ENCODE results near the gene ASL.
"Not testable (repeated sequence)": the region's sequence is repeated elsewhere in the genome, so short reads cannot be mapped to it uniquely, and the experiment has no call there.

The ASL gene

DNA sequence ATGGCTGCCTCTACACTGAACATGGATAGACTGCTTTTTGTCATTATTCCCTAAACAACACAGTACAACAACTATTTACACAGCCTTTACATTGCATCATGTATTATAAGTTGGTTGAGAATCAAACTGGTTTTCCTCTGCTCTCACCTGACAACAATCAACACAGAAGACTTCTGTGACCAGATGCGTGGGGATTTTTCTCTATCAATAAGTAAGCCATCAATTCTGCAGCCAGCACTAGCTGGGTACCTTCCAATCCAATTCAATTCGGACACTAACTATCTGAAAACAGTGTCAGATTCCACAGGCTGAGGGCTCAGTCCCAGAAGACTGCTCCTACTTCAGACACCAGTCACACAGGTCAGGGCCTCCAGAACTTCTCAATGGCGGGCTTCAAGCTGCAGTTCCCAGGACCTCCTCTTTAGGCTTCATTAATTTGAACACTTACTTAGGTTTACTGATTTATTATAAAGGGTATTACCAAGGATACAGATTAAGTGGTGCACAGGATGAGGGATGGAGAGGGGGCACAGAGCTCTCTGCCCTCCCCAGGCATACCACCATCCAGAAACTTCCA is 36.4 kb upstream of the ASL start:
- no peak overlapping the region for H3K27ac ChIP-seq
- no peak overlapping the region for H3K4me3 ChIP-seq (ENCODE audit: low read depth, low read length)
- in situ Hi-C loops (cut with HindIII; ENCODE audit: low pct_ligation_motif_present, low sequenced_read_pairs) = no loop called here
- no peak for DNase-seq
- H3K27me3 ChIP-seq (replicated peaks) = no peaks in the 10 kb centered on the region
- TF ChIP-seq, protein P1, sequence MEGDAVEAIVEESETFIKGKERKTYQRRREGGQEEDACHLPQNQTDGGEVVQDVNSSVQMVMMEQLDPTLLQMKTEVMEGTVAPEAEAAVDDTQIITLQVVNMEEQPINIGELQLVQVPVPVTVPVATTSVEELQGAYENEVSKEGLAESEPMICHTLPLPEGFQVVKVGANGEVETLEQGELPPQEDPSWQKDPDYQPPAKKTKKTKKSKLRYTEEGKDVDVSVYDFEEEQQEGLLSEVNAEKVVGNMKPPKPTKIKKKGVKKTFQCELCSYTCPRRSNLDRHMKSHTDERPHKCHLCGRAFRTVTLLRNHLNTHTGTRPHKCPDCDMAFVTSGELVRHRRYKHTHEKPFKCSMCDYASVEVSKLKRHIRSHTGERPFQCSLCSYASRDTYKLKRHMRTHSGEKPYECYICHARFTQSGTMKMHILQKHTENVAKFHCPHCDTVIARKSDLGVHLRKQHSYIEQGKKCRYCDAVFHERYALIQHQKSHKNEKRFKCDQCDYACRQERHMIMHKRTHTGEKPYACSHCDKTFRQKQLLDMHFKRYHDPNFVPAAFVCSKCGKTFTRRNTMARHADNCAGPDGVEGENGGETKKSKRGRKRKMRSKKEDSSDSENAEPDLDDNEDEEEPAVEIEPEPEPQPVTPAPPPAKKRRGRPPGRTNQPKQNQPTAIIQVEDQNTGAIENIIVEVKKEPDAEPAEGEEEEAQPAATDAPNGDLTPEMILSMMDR (IDR thresholded peaks at IDR 0.05; ENCODE audit: low read depth, low read length, missing control alignments) = no peak
- H3K36me3 ChIP-seq (replicated peaks) = no peaks in the 10 kb centered on the region

DNA sequence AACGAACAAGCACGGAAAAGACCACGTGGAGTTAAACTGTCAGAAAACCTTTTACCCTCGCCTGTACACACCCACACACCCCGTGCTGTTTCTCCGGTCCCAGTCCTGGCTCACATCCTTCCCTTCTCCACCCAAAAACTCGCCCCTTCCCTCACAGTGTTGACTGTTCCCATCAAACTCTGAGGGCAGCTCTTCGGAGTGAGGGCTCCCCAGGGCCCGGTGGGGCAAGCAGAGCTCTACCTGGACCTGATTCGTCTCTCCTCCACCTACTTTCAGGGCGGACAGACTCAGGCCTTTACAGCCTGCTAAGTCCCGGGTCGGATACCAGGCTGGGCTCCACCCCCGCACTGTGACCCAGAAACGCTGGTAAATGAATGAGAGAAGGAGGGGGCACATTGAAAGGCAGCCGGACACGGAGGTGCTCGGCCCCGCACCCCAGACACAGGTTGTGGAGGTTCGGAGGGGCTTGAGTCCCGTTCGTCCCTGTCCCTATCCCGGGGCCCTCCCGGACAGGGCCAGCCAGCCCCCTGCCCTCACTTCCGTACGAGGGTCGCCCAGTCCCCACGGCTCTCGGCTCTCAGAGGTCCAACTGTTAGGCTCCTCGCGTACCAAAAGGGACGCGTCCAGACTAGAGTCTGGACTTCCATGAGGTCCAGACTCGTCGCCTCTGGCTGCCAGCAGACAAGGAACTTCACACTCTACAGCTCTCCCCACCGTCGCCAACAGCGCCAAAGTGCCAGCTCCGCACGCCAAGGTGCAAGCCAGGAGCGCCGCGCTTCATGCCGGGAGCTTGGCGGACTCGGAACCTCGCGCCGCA is 31.7 kb upstream of the ASL start:
- H3K4me3 ChIP-seq (ENCODE audit: low read depth, low read length) = peak overlapping the region; percentile 53
- no peaks in the 10 kb centered on the region for H3K36me3 ChIP-seq (replicated peaks)
- H3K27ac ChIP-seq = no peak overlapping the region
- TF ChIP-seq, protein P1 (IDR thresholded peaks at IDR 0.05; ENCODE audit: low read depth, low read length, missing control alignments) = no peak
- no peak for DNase-seq
- in situ Hi-C loops (cut with HindIII; ENCODE audit: low pct_ligation_motif_present, low sequenced_read_pairs) = no loop called here
- no peaks in the 10 kb centered on the region for H3K27me3 ChIP-seq (replicated peaks)

DNA sequence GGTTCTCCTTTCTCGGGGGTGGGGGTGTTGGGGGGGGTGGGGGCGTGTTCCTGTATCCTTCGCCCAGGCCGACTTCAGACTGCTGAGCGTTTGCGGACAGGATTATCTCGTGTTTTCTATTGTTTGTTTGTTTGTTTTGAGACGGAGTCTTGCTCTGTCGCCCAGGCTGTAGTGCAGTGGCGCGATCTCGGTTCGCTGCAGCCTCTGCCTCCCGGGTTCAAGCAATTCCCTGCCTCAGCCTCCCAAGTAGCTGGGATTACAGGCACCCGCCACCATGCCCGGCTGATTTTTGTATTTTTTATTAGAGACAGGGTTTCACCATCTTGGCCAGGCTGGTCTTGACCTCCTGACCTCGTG is 31.1 kb upstream of the ASL start:
- peak overlapping the region; percentile 53 for H3K4me3 ChIP-seq (ENCODE audit: low read depth, low read length)
- H3K27me3 ChIP-seq (replicated peaks); H3K27ac ChIP-seq; in situ Hi-C loops (cut with HindIII; ENCODE audit: low pct_ligation_motif_present, low sequenced_read_pairs); H3K36me3 ChIP-seq (replicated peaks); DNase-seq: not testable (repeated sequence)

DNA sequence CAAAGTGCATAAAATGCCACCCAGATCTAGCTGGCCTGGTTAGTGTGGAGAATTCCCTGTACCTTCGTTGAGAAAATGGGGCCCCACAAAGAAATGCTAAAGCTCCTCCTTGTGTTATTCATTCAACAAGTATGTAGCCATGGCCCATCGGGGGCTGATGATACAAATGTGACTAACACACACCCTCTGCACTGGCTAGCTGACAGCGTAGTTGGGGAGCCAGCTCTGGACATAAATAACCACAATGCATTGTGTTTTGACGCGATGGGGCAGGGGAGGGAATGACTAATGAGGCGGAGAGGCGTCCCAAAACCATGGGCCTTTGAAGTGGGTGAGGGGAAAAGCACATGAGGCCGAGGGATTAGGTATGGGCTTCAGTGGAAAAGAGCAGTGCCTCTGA is 28.2 kb upstream of the ASL start:
- no peak overlapping the region for H3K4me3 ChIP-seq (ENCODE audit: low read depth, low read length)
- no peaks in the 10 kb centered on the region for H3K36me3 ChIP-seq (replicated peaks)
- TF ChIP-seq, protein P1 (IDR thresholded peaks at IDR 0.05; ENCODE audit: low read depth, low read length, missing control alignments) = no peak
- DNase-seq = peak; percentile 98
- H3K27me3 ChIP-seq (replicated peaks) = no peaks in the 10 kb centered on the region
- peak overlapping the region; percentile 41 for H3K27ac ChIP-seq
- in situ Hi-C loops (cut with HindIII; ENCODE audit: low pct_ligation_motif_present, low sequenced_read_pairs) = no loop called here

DNA sequence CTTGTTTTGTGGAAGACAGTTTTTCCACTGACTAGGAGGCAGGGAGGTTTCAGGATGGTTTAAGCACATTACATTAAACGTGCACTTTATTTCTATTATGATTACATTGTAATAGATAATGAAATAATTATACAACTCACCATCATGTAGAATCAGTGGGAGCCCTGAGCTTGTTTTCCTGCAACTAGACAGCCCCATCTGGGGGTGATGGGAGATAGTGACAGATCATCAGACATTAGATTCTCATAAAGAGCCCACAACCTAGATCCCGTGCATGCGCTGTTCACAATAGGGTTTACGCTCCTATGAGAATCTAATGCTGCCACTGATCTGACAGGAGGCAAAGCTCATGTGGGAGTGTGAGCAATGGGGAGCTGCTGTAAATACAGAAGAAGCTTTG is 25.7 kb upstream of the ASL start:
- DNase-seq; H3K4me3 ChIP-seq (ENCODE audit: low read depth, low read length); H3K36me3 ChIP-seq (replicated peaks); in situ Hi-C loops (cut with HindIII; ENCODE audit: low pct_ligation_motif_present, low sequenced_read_pairs); H3K27ac ChIP-seq; H3K27me3 ChIP-seq (replicated peaks): not testable (repeated sequence)
- TF ChIP-seq, protein P1 (IDR thresholded peaks at IDR 0.05; ENCODE audit: low read depth, low read length, missing control alignments) = peak; percentile 27

DNA sequence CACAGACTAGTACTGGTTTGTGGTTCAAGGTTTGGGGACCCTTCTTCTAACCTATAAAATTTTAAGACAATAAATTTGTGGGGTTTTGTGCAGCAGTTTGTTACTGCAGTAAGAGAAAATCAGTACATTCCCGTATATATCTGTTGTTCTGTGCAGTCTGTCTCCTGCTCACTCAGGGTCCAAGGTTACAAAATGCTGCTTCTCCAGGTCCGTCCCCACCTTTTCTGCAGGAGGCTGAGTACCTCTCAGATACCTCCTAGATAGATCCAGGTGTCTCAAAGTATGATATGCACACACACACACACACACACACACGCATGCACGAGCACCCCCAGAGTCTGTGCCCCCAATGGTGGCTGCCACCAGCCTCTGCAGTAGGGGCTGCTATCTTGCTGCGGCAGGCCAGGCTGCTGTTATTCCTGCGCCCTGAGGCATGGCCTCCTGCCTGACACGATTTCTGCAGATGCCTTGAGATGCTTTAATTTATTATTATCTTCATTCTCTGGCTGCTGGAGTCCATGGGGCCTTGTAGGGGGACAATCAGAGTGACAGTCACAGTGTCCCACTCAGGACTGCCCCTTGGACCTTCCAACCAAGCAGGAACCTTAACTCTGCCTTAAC is 25.2 kb upstream of the ASL start:
- no peaks in the 10 kb centered on the region for H3K27me3 ChIP-seq (replicated peaks)
- H3K36me3 ChIP-seq (replicated peaks) = no peaks in the 10 kb centered on the region
- TF ChIP-seq, protein P1 (IDR thresholded peaks at IDR 0.05; ENCODE audit: low read depth, low read length, missing control alignments) = no peak
- no peak overlapping the region for H3K4me3 ChIP-seq (ENCODE audit: low read depth, low read length)
- peak overlapping the region; percentile 52 for H3K27ac ChIP-seq
- DNase-seq = no peak
- in situ Hi-C loops (cut with HindIII; ENCODE audit: low pct_ligation_motif_present, low sequenced_read_pairs) = no loop called here
